ENCODE measurements around the gene WSB2. TPM values are rescaled to one million over a fixed set of nuclear protein-coding genes. Genes with fewer than 3 reads are reported as not detected.

Gene WSB2
- total and polyA plus RNA-seq, 4 donors: 20.4 to 41.7 (median 28.3) TPM

DNA sequence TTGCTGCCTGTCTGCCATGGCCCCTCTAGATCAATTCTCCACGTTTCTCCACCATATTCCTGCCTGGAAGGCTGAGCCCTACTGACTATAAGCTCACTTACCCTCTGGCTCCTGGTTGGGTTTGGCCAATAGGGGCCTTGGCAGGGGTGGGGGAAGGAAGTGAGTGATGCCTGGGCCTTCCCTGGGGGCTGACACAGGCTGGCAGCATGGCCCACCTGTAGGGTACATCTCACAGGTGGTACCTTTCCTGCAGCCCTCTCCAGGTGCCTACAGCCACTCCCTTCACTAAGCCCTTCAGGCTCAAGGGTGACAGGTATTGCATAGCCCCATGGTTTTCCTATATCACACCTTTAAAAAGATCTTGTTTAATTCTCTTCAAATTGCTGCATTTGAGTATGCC lies 40.9 kb downstream of the WSB2 start:
- DNase-seq (ENCODE audit: low spot score): no peak
- H3K4me3 ChIP-seq (ENCODE audit: low read depth in 1 of 3, low read length in 3 of 3): no peak overlapping the region
- 87% methylated on average over 1 of the region's 1 CpG for WGBS
- no peak overlapping the region for H3K27ac ChIP-seq (ENCODE audit: low read depth in 1 of 2, low read length in 2 of 2)
- H3K27me3 ChIP-seq (ENCODE audit: control insufficient read depth in 4 of 4, insufficient read depth in 4 of 4, low read length in 3 of 4): no peaks in the 10 kb centered on the region
- TF ChIP-seq MAX (IDR thresholded peaks at IDR 0.05): no peak
- no peak for TF ChIP-seq NR2F2 (IDR thresholded peaks at IDR 0.05)
- no peak for TF ChIP-seq EGR1 (IDR thresholded peaks at IDR 0.05; ENCODE audit: low read depth in 2 of 2)
- TF ChIP-seq JUND (IDR thresholded peaks at IDR 0.05): no peak
- TF ChIP-seq SP1 (IDR thresholded peaks at IDR 0.05): no peak
- TF ChIP-seq, protein P1, sequence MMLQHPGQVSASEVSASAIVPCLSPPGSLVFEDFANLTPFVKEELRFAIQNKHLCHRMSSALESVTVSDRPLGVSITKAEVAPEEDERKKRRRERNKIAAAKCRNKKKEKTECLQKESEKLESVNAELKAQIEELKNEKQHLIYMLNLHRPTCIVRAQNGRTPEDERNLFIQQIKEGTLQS (IDR thresholded peaks at IDR 0.05): no peak
- TF ChIP-seq HNF4G (IDR thresholded peaks at IDR 0.05): no peak
- TF ChIP-seq CTCF (IDR thresholded peaks at IDR 0.05; ENCODE audit: low read depth, low read length, missing input control): no peak
- no peak for TF ChIP-seq RXRA (IDR thresholded peaks at IDR 0.05)
- no peak for TF ChIP-seq GABPA (IDR thresholded peaks at IDR 0.05 in 1 of 2, conservative IDR thresholded peaks at IDR 0.05 in 1 of 2)
- no peak for TF ChIP-seq FOXA2 (IDR thresholded peaks at IDR 0.05)
- TF ChIP-seq FOXA1 (IDR thresholded peaks at IDR 0.05): no peak
- TF ChIP-seq HNF4A (conservative IDR thresholded peaks at IDR 0.05): no peak
- TF ChIP-seq RAD21 (IDR thresholded peaks at IDR 0.05): no peak
- TF ChIP-seq TAF1 (conservative IDR thresholded peaks at IDR 0.05): no peak
- TF ChIP-seq REST (IDR thresholded peaks at IDR 0.05): no peak
- TF ChIP-seq YY1 (IDR thresholded peaks at IDR 0.05): no peak
- no peak for TF ChIP-seq ZBTB33 (IDR thresholded peaks at IDR 0.05)
- H3K9ac ChIP-seq (ENCODE audit: low read depth in 1 of 2, low read length in 2 of 2): no peak overlapping the region
- H3K36me3 ChIP-seq (ENCODE audit: control insufficient read depth in 4 of 4, insufficient read depth in 3 of 4, low read depth in 1 of 4, low read length in 3 of 4): peaks cover 6 to 34% (median 18%) of the 10 kb centered on the region in 4 donors
- peaks cover 6 to 21% (median 13%) of the 10 kb centered on the region in 4 donors for H3K4me1 ChIP-seq (ENCODE audit: control insufficient read depth in 4 of 4, insufficient read depth in 4 of 4, low read length in 3 of 4)
- H3K9me3 ChIP-seq (ENCODE audit: control insufficient read depth in 4 of 4, low read length in 3 of 4): no peaks in the 10 kb centered on the region

Data from liver (tissue), 9 donors.